HL-60 (cell line): Measurements from ENCODE around the gene MAN1C1.

ENCODE experiments used
- CTCF ChIP-seq: IDR thresholded peaks from one replicate; pipeline ENCODE4 v1.5.1; 2011; ENCODE audit warnings: low read length, control low read depth, inconsistent platforms; ENCODE audit not compliant: insufficient read depth
- POLR2AphosphoS5 ChIP-seq: IDR thresholded peaks from 2 replicates; pipeline ENCODE4 v1.6.1; 2012; ENCODE audit warnings: low read depth
- REST ChIP-seq: IDR thresholded peaks from 2 replicates; pipeline ENCODE4 v1.6.1; 2012; ENCODE audit warnings: low read depth; ENCODE audit not compliant: insufficient replicate concordance

- TF ChIP-seq CTCF (no peak), POLR2AphosphoS5 (no peak), REST (no peak)
Measured at GRCh38 chr1:25613091-25613490, 3.5 kb upstream of the MAN1C1 start.
